Pulmonary artery endothelial cell (primary cell): ENCODE data around the gene CCN5. TPM values are rescaled to one million over a fixed set of nuclear protein-coding genes. Genes with fewer than 3 reads are reported as not detected.
"Not testable (repeated sequence)": the region's sequence is repeated elsewhere in the genome, so short reads cannot be mapped to it uniquely, and the experiment has no call there.

Experiments
- DNase-seq: peaks from one replicate; pipeline ENCODE4 v3.0.0-alpha.2; 2011; ENCODE audit warnings: low read depth, low spot score
- total RNA-seq: library from RNA; depleted of rRNA; stranded (reverse); fragments of >200 nt; gene quantifications from 2 replicates; pipeline ENCODE4 v1.2.3, GENCODE V29; 2014

Gene CCN5
- total RNA-seq, 1 donor from 2014 or later: not detected

DNA sequence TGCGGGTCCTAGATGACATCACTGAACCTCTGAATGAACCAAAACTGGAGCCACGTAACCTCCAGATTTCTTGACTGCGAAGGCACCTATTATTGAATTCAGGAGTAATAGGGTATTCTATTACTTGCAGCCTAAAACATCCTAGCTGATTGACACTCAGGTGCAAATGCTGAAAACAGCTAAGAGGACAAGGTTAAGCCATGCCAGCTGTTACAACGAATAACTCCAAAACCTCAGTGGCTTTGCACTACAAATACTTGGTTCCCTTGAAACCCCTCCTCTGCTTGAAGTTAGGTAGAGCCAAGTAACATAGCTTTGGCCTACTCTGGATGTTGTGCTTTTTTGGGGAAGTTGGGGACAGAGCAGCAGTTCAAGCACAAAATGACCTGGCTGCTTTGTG, 21.0 kb upstream of the CCN5 start:
- no peak for DNase-seq

DNA sequence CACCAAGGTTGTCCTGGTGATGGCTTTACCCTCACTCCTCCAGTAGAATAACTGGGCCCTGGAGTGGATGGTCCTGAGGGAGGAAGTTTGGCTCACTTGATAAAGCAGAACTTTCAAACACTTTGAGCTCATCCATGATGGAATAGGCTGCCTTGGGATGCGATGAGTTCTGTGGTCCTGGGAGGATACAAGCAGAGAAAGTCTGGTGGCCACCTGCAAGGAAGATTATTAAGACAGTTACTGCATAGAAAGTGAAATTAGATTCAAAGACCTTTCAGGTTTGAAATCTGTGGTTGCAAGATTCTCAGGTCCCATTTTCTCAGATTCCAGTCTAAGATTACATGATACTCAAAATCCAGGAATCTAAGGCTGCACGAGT, 19.9 kb upstream of the CCN5 start:
- DNase-seq: no peak

DNA sequence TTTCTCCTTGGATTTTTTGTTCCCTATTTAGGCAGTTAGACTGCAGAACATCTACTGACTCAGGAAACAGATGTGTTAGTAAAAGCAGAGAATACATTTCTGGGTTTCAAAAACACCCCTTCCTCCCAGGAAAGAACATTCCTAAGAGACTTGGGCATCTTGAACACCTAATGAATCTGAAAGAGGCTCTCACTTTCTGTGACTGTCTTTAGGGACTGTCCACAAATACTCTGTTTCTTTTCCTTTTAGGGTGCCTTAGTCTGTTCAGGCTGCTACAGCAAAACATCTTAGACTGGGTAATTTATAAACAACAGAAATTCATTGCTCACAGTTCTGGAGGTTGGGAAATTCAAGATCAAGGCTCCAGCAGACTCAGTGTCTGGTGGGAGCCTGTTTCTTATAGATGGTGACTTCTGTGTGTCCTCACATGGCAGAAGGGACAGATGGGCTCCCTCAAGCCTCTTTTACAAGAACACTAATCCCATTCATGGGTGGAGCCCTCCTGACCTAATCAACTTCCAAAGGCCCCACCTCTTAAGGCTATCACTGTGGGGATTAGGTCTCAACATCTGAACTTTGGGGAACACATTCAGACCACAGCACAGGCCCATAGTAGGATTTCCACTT, 19.4 kb upstream of the CCN5 start:
- DNase-seq: peak; percentile 30

DNA sequence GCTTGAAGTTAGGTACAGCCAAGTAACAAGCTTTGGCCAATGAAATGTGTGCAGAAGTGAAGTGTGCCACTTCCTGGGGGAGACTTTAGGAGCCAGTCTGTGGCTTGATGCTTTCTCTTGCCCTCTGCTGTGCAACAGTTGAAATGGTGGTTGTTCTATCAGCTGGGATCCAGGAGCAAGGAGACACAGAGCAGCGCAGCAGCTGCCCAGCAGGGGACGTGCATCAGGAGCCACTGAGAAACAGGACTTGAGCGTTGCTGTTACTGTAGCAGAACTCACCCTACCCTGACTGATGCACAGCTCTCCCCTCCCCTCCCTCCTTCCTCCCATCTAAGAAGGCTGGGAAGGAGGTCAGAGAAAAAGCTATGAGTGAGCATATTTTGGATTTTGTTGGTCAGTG, 18.9 kb upstream of the CCN5 start:
- no peak for DNase-seq

DNA sequence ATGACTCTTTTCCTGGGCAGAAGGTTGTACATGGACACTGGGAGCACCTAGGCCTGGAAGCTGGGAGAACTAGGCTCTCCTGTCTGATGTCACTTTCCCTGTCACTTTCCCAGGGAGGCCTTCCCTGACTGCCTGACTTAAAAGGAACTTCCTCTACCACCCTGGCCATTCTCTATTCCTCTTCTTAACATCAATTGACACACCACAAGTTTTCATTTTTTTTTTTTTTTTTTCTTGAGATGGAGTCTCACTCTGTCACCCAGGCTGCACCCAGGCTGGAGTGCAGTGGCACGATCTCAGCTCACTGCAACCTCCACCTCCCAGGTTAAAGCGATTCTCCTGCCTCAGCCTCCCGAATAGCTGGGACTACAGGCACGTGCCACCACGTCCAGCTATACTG, 18.1 kb upstream of the CCN5 start:
- not testable (repeated sequence) for DNase-seq

DNA sequence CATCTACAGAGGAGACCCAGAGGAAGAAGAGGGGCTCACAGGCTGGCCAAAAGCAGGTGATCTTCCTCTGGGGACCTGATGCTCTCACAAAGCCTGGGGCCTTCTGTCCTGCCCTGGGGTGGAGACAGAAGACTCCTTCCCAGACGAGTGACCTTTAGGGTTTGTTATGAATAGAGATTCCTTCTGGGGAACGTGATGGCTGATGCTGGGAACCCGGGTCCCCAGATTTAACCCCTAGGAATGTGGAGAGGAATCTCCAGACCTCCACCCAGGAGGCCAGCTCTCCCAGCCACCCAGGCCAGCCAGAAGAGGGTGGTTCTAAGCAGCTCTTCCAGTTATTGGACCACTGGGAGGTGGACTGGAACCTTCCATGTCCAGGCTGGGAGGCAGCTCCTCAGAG, 16.8 kb upstream of the CCN5 start:
- DNase-seq: no peak

DNA sequence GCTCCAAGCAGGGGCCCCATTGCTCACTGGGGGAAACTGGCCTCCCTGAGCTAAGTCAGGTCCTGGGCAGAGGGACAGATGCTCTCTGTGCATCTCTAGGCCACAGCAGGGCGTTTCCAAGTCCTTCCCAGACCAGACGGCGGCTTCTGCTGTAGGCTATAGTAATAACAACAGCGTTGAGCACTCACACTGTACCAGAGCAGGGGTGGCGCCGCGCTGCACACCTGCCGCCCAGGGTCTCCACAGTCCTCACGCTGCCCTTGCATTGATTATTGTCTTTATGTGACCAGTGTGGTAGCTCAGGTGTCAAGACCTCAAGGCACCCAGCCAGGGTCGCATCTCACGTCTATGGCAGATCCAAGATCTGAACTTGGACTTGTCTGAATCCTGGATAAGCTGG, 14.9 kb upstream of the CCN5 start:
- DNase-seq: no peak

DNA sequence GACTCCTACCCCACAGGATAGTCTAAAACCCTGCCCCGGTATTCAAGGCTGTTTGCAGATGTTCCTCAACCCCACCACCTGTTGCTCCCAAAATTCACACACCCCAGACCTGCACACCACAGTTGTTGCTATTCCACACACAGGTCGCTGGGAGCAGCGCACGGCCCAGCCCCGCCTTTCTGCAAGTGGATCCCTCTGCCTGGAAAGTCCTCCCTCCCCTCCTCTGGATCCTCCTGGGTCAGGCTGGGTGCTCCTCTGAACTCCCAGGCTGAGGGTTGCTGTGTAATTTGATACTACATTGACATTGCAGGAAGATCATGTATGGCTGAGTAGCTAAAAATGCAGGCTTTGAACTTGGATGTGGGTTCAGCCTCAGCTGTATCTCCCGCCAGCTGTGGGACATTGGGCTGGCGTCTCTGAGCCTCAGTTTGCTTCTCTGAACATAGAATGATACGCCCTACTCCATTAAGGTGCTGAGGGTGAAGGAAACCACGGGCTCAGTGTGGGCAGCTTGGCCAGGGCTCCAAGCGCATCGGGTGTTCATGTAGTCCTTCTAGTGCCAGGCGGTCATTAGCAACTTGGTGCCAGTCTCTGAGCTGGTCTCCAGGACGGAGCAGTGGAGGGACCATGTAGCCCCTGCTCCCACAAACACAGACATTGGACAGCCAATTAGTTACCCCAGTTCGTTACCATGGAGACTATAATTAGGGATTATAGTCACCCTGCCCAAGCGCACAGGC, 13.9 kb upstream of the CCN5 start:
- DNase-seq: no peak

DNA sequence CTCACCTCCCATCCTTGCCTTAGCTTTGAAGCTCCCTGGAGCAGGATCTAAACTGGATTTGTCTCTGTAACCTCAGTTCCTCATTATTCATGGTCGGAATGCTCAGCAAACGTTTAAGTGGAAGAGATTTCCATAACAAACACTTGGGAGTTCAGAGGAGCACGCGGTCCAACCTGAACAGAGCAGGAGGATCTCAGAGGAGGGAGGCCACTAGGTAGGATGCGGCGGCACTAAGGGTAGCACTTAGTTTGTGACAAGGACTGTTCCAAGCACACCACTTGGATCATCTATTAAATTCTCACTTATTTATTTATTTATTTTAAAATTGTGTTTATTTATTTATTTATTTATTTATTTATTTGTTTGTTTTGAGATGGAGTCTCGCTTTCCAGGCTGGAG, 13.3 kb upstream of the CCN5 start:
- DNase-seq: no peak

DNA sequence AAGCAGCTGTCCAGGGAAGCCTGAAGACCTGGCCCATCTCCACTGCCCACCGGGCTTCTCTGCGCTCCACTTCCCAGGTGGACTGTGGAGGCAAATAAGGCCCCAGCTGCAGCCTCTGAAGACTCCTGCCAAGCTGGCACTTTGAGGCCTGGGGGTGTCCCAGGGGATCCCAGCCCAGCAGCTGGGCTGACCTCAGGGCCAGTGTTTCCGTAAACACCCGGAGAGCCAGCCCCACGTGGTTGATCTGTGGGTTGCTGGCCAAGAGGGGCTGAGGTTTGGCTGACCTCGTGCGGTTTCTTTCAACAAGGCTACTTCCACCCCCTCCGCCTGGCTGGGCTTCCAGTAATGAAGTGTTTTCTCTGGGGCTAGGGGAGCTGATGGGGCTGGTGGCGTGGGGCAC, 12.4 kb upstream of the CCN5 start:
- peak; percentile 78 for DNase-seq

DNA sequence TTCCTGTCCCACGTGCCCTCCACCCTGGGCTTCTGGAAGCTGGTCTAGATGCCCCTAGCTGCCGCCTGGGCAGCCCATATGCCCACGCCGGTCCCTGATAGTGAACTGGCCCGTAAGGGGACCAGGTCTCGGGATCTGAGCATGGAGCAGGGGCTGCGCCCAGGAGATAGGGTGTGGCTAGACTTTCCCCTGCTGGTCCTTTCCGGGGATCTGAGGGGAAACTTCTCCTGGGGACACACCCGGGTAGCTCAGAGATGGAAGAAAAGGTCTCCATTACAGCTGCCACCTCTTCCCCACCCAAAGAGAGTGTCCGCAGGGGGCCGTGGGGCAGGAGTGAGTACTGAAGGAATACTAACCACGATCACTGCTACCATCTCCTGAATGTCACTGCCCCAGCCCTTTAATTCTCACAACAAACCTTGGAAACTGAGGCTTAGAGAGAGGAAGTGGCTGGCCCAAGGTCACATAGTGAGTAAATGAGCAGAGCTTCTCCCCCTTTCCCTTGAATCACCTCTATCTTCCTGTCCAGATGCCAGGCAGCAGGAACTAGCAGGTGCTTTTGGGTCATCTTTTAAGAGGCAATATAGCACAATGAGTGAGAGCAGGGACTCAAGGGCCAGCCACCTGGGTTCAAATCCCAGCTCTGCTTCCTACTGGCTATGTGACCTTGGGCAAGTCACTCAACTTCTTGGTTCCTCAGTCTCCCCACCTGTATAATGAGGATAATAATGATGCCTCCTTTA, 11.8 kb upstream of the CCN5 start:
- DNase-seq: no peak

DNA sequence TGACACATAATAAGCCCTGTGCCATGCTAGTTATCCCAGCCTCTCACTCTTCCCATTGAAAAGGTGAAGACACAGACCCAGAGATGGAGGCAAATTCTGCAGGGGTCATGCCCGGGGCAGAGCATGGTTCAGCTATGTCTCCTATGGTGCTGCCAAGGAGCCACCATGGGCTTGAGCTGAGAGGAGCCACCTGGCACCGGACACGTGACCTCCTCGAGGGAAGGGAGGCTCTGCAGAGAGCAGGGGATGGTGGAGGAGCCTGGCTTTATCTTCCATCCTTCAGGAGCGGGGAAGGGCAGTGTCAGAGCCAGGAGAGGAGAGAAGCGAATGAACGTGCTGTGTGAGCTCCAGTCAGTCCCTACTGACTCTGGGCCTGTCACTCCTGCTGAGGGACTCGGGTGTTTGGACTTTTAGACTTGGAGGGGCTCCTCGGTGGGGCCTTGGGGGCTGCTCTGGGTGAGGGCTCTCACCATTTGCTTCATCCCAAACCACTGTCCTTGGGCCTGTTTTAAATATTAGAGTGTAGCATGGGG, 11.1 kb upstream of the CCN5 start:
- DNase-seq: no peak

DNA sequence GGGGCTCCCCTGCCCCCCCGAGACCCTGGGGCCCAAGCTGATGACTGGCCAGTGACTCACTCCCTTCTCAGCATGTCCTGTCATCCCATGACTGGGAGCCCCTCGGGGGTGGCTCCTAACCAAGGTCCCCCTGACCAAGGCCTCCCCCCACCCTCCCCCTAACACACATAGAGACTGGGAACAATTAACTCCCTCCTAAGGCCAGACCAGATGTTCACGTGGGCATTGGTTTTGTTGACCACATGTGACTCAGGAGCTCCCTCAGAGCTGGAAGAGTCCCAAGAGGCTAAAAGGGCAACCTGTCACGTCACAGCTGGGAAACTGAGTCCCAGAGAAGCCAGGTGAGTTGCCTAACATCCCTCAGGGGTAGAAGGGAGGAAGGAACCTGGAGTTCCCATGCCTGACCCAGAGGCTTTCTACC, 10.6 kb upstream of the CCN5 start:
- DNase-seq: no peak

DNA sequence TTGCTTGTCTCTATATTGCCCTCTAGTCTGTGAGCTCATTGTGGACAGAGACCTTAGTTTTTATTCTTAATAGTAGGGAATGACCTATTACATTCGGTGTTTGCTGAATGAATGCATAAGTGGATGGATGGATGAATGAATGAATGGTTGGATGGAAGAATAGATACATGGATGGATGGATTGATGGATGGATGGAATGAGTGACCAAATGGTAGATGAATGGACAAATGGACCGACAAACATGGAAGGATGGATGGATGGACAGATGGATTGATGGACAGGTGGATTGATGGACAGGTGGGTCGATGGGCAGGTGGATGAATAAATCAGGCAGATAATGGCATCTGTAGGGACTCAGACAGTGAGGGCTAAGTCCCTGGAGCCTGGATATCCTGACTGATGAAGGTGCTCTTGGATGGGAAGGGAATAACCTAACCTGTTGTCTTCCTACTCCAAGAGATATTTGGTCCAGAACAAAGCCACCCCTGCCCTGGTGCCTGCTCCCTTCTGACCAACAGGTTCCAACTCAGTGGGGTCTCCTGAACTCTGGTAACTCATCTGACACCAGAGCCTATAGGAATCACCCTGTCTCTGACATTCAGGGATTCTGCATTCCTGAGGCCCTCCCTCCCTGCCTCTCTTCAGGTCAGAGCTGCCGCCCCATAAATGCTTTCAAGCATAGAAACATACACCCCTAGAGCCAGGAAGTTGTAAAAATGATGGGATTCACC, 9.6 kb upstream of the CCN5 start:
- no peak for DNase-seq

DNA sequence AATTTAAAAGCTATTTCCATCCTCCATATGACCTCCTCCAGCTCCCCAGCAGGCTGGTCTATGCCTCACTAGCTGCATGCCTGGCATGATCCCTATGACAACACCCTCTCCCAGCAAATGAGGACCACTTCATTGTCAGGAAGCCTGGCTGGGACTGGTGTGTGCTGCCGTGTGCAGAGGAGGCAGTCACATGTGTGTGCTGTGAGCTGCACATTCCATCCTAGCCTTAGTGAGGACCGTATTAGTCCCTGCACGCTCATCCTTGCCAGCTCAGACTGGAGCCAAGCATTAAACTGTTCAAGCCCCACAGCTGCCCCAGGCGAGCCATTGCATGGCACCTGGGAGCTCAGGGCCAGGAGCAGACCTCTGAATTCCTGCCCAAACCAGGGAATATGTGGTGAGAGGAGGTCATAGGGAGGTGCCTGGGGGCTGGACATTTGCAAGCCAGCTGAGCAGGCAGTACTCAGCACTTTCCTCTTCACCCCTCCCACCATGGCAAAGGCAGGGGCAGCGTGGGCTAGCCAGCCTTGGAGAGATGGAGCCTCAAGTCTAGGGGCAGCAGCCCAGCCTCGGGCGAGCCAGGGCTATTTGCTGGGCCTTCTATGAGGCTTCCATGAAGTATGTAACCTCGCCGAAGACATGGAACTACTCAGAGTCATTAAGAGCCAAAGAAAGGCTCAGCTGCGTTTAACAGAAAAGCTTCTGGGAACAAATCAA, 8.7 kb upstream of the CCN5 start:
- DNase-seq: no peak

DNA sequence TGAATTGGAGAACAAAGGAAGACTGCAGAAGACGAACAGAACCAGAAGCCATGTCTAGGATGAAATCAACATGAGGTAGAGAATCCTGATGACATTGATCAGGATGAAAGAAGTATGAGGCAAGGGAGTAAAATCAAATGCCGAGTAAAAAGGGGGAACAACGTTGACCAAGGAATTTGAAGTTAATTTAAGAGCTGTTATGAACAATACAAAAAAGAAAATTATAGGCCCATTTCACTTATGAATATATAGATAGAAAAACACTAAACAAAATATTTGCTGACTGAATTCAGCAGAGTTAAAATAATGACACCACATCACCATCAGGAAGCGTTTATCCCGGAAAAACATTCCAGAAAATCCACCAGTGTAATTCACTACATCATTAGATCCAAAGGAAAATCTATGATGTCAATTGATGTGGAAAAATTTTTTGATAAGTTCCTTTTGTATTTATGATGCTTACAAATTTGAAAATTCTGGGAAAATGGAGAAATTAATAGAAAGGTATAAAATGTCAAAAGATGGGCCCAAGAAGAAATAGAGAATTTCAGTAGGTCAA, 8.1 kb upstream of the CCN5 start:
- no peak for DNase-seq

DNA sequence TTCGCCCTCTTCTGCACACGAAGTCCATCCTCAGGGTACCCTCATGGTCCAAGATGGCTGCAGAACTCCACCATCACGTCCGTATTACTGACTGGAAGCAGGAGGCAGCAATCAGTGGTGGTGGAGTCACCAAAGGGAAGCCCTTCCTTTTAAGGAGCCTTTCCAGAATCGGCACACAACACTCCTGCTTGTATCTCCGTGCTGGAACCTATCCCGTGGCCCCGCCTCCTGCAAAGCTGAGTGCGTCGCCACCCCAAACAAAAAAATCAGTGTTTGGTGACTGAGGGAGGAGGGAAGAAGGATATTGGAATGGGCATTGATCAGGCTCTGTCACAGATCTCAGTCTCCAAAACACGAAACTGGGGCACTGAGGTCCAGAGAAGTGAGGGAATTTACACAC, 5.8 kb upstream of the CCN5 start:
- no peak for DNase-seq

DNA sequence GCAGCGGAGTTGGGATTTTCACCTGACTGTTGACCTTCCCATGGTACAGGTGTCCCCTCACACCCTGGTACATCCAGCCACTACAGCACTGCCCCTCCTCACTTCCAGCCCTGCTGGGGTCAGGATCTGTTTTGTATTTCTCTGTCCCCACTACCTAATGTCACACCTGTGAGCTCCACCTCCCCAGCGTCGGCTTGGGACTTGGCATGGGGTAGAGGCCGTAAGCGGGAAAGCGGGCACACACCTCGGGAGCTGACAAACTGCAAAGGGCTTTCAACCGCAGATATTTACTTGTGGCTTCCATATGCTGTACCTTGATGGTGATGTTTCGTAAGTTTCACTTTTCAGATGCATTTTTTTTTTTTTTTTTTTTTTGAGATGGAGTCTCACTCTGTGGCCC, 5.4 kb upstream of the CCN5 start:
- DNase-seq: no peak

DNA sequence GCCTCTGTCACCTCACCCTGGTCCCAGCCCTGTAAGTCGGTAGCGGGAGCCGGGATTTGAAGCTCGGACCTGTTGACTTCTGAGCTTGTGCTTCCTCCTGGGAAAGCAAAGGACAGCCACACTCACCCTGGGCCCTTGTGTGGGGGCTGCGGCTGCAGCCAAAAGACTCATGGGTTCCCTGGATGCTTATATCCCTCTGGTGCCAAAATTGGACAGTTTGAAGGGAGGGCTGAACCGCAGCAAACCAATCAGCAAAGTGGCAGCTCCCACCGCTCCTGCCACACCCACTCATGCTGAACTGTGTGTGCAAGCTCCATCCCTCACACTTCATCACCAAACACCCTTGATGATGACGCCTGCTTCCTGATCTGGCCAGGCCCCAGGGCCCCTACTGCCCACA, 3.9 kb upstream of the CCN5 start:
- DNase-seq: no peak

DNA sequence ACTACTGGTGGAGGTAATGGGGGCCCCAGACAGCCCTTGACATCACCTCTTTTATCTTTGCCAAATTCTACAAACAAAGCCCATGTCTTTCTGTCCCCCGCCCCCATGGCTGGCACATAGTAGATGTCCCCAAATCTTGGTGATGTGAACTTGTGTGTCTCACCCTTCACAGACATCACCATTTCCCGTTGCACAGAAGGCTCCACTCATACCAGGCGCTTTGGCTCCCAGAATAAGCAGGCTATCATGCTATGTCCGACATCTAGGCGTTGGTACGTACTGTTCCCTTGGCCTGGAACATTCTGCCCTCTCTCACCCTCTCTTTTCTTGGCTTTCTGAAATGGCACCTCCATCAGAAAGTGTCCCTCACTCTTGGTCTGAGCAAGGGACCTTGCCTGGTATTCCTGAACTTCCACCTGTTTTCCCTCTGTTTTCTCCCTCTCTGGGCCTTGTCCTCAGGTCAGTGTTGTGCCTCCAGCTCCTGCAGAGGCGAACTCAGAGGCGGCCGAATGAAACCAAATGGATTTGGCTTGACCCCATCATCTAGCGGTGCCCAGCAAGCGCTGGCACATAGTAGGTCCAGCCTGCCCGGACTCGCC, 968 bp upstream of the CCN5 start:
- no peak for DNase-seq
